IMR-90 (cell line): Measurements from ENCODE around the gene MEGF11. TPM values are rescaled to one million over a fixed set of nuclear protein-coding genes. Genes with fewer than 3 reads are reported as not detected.

Source experiments
- ATAC-seq: fragments of 200-7000 bp; cut with Tn5 transposase; 2 replicates; pipeline ENCODE4 v1.9.1; 2020; ENCODE audit warnings: low read depth, mild to moderate bottlenecking, moderate library complexity
- BruUV-seq: library from RNA; stranded (reverse); fragments of 400-500 nt; replicated peaks from 2 replicates; lab custom pipeline; 2021; lab: Mats Ljungman, UMichigan
- CTCF ChIA-PET: fragments of 300-600 bp; formaldehyde crosslinking; extraction: SDS; loops from one replicate; lab custom pipeline; 2021; ENCODE audit warnings: antibody characterized with exemption; lab: Yijun Ruan, JAX
- POLR2A ChIA-PET: fragments of 300-600 bp; sonication (Branson Sonifier 250); formaldehyde crosslinking; loops from one replicate; lab custom pipeline; 2022; ENCODE audit warnings: antibody characterized with exemption; ENCODE audit not compliant: unreplicated experiment; lab: Charles Lee
- DNase-seq: peaks from one replicate; pipeline ENCODE4 v3.0.0; 2013
- H2AFZ ChIP-seq: replicated peaks from 2 replicates; pipeline ENCODE3; 2013; ENCODE audit warnings: low read length, mild to moderate bottlenecking; ENCODE audit not compliant: poor library complexity
- H2AK5ac ChIP-seq: 2 replicates; pipeline ENCODE4 v1.6.1; 2013; ENCODE audit warnings: low read depth, low read length, inconsistent platforms
- H2AK9ac ChIP-seq: replicated peaks from 2 replicates; pipeline ENCODE3; 2013; ENCODE audit warnings: mild to moderate bottlenecking, low read depth, low read length, moderate library complexity; ENCODE audit not compliant: poor library complexity
- H2BK120ac ChIP-seq: 2 replicates; pipeline ENCODE4 v1.6.1; 2013; ENCODE audit warnings: low read depth, low read length, inconsistent platforms
- H2BK15ac ChIP-seq: 3 replicates; pipeline ENCODE4 v1.6.1; 2013; ENCODE audit warnings: low read depth, low read length, inconsistent platforms
- H2BK20ac ChIP-seq: 2 replicates; pipeline ENCODE4 v1.6.1; 2013; ENCODE audit warnings: low read depth, mild to moderate bottlenecking, inconsistent platforms, low read length, moderate library complexity
- H2BK5ac ChIP-seq: 2 replicates; pipeline ENCODE4 v1.6.1; 2013; ENCODE audit warnings: mild to moderate bottlenecking, low read depth, low read length, inconsistent platforms; ENCODE audit not compliant: poor library complexity, severe bottlenecking
- H3K14ac ChIP-seq: replicated peaks from 2 replicates; pipeline ENCODE4 v1.6.1; 2013; ENCODE audit warnings: low read depth, low read length, inconsistent platforms
- H3K18ac ChIP-seq: 2 replicates; pipeline ENCODE4 v1.6.1; 2013; ENCODE audit warnings: low read depth, low read length, control low read depth
- H3K23ac ChIP-seq: 2 replicates; pipeline ENCODE4 v1.6.1; 2013; ENCODE audit warnings: low read depth, low read length, inconsistent platforms
- H3K27ac ChIP-seq: 2 replicates; pipeline ENCODE4 v1.5.1; 2013; ENCODE audit warnings: mild to moderate bottlenecking, control low read depth, low read length; ENCODE audit not compliant: insufficient read depth
- H3K27me3 ChIP-seq: 2 replicates; pipeline ENCODE4 v1.6.1; 2013; ENCODE audit warnings: low read length; ENCODE audit not compliant: control insufficient read depth, insufficient read depth
- H3K36me3 ChIP-seq: 2 replicates; pipeline ENCODE4 v1.6.1; 2013; ENCODE audit warnings: low read length, mixed read lengths; ENCODE audit not compliant: control insufficient read depth, insufficient read depth
- H3K4ac ChIP-seq: 2 replicates; pipeline ENCODE4 v1.6.1; 2013; ENCODE audit warnings: low read depth, low read length, inconsistent platforms
- H3K4me1 ChIP-seq: 2 replicates; pipeline ENCODE4 v1.6.1; 2013; ENCODE audit warnings: low read length, mixed read lengths; ENCODE audit not compliant: control insufficient read depth, insufficient read depth
- H3K4me2 ChIP-seq: 2 replicates; pipeline ENCODE4 v1.6.1; 2013; ENCODE audit warnings: low read depth, mild to moderate bottlenecking, control low read depth, low read length, moderate library complexity
- H3K4me3 ChIP-seq: 2 replicates; pipeline ENCODE4 v1.5.1; 2013; ENCODE audit warnings: low read depth, mild to moderate bottlenecking, control low read depth, low read length, moderate library complexity; ENCODE audit not compliant: insufficient read depth
- H3K56ac ChIP-seq: 2 replicates; pipeline ENCODE4 v1.6.1; 2013; ENCODE audit warnings: low read length, inconsistent platforms; ENCODE audit not compliant: insufficient read depth; ENCODE audit errors: extremely low read depth
- H3K79me1 ChIP-seq, 2 experiments: 2 replicates each; pipeline ENCODE4 v1.6.1; 2013; ENCODE audit warnings: low read length in 2 of 2, inconsistent platforms in 1 of 2, low read depth in 1 of 2
- H3K9ac ChIP-seq: 2 replicates; pipeline ENCODE4 v1.6.1; 2013; ENCODE audit warnings: low read depth, low read length, control low read depth
- H3K9me1 ChIP-seq: 2 replicates; pipeline ENCODE4 v1.6.1; 2013; ENCODE audit warnings: low read length, inconsistent platforms; ENCODE audit not compliant: insufficient read depth
- H3K9me3 ChIP-seq: 2 replicates; pipeline ENCODE4 v1.6.1; 2013; ENCODE audit warnings: low read length; ENCODE audit not compliant: control insufficient read depth, insufficient read depth
- H4K20me1 ChIP-seq: 2 replicates; pipeline ENCODE4 v1.6.1; 2013; ENCODE audit warnings: low read length, inconsistent platforms; ENCODE audit not compliant: insufficient read depth
- H4K5ac ChIP-seq: 2 replicates; pipeline ENCODE4 v1.6.1; 2013; ENCODE audit warnings: mild to moderate bottlenecking, low read depth, low read length, control low read depth
- H4K8ac ChIP-seq, 2 experiments: 2 replicates each; pipeline ENCODE4 v1.6.1; 2013; ENCODE audit warnings: low read depth in 2 of 2, low read length in 2 of 2, control low read depth in 1 of 2, inconsistent platforms in 1 of 2
- H4K91ac ChIP-seq: 2 replicates; pipeline ENCODE4 v1.6.1; 2013; ENCODE audit warnings: low read depth, low read length, inconsistent platforms; ENCODE audit not compliant: insufficient read depth
- BHLHE40 ChIP-seq: fragments of 150-350 bp; IDR thresholded peaks from 2 replicates; pipeline ENCODE4 v1.6.1; 2016; ENCODE audit warnings: mild to moderate bottlenecking, low read depth, low read length
- CEBPB ChIP-seq: IDR thresholded peaks from 2 replicates; pipeline ENCODE4 v1.6.1; 2012; ENCODE audit warnings: low read depth, low read length, improper control_type of control experiment
- CHD1 ChIP-seq: IDR thresholded peaks from 2 replicates; pipeline ENCODE4 v1.6.1; 2012; ENCODE audit warnings: low read depth, low read length, improper control_type of control experiment
- CTCF ChIP-seq: conservative IDR thresholded peaks from 2 replicates; pipeline ENCODE4 v1.5.1; 2012; ENCODE audit warnings: mild to moderate bottlenecking, low read depth, low read length, improper control_type of control experiment
- ELK1 ChIP-seq: fragments of 150-350 bp; IDR thresholded peaks from 2 replicates; pipeline ENCODE4 v1.6.1; 2016; ENCODE audit warnings: low read depth, mild to moderate bottlenecking, low read length, moderate library complexity, borderline replicate concordance
- FOS ChIP-seq: fragments of 150-350 bp; IDR thresholded peaks from 2 replicates; pipeline ENCODE4 v1.6.1; 2016; ENCODE audit warnings: low read depth, low read length
- MAFK ChIP-seq: IDR thresholded peaks from 2 replicates; pipeline ENCODE4 v1.6.1; 2012; ENCODE audit warnings: low read depth, low read length, improper control_type of control experiment
- MAZ ChIP-seq: IDR thresholded peaks from 2 replicates; pipeline ENCODE4 v1.6.1; 2012; ENCODE audit warnings: low read depth, mild to moderate bottlenecking, low read length, improper control_type of control experiment, moderate library complexity, borderline replicate concordance
- MXI1 ChIP-seq: IDR thresholded peaks from 2 replicates; pipeline ENCODE4 v1.6.1; 2012; ENCODE audit warnings: low read depth, mild to moderate bottlenecking, low read length, moderate library complexity, borderline replicate concordance
- NFE2L2 ChIP-seq: fragments of 150-350 bp; IDR thresholded peaks from 2 replicates; pipeline ENCODE4 v1.6.1; 2016; ENCODE audit warnings: low read depth, mild to moderate bottlenecking, low read length
- POLR2A ChIP-seq: IDR thresholded peaks from 2 replicates; pipeline ENCODE4 v1.6.1; 2012; ENCODE audit warnings: mild to moderate bottlenecking, low read depth, low read length
- RAD21 ChIP-seq: IDR thresholded peaks from 2 replicates; pipeline ENCODE4 v1.6.1; 2012; ENCODE audit warnings: low read length, improper control_type of control experiment
- RCOR1 ChIP-seq: IDR thresholded peaks from 2 replicates; pipeline ENCODE4 v1.6.1; 2012; ENCODE audit warnings: mild to moderate bottlenecking, low read length, improper control_type of control experiment; ENCODE audit not compliant: insufficient replicate concordance
- RFX5 ChIP-seq: IDR thresholded peaks from 2 replicates; pipeline ENCODE4 v1.8.0; 2012; ENCODE audit warnings: low read depth, mild to moderate bottlenecking, low read length, moderate library complexity
- SMC3 ChIP-seq: fragments of 150-350 bp; IDR thresholded peaks from 2 replicates; pipeline ENCODE4 v1.6.1; 2016; ENCODE audit warnings: low read depth, mild to moderate bottlenecking, antibody characterized with exemption, low read length, moderate library complexity
- USF2 ChIP-seq: fragments of 150-350 bp; IDR thresholded peaks from 2 replicates; pipeline ENCODE4 v1.6.1; 2017; ENCODE audit warnings: mild to moderate bottlenecking, antibody characterized with exemption, low read length, low read depth
- WGBS, 2 experiments: methylation state at CpG; one replicate each; pipeline versions ENCODE4 v1.1.5 to v1.1.7; 2013; ENCODE audit warnings: missing lambda C conversion rate in 2 of 2; ENCODE audit not compliant: insufficient read length in 1 of 2; ENCODE audit errors: extremely low coverage in 2 of 2; 5-methylcytosine and 5-hydroxymethylcytosine counted together
- dilution Hi-C: fragments of 300-500 bp; cut with HindIII; formaldehyde crosslinking; loops from one replicate; pipeline ENCODE4 v1.14.3; 2018; ENCODE audit warnings: low sequenced_read_pairs; ENCODE audit not compliant: unreplicated experiment
- in situ Hi-C: fragments of 300-500 bp; cut with MboI; formaldehyde crosslinking; loops from 3 replicates; pipeline ENCODE4 v1.14.3; 2019; ENCODE audit warnings: low sequenced_read_pairs, inconsistent platforms, mixed read lengths
- intact Hi-C: fragments of 100-400 bp; cut with micrococcal nuclease; formaldehyde crosslinking; loops from 2 replicates; pipeline ENCODE4 v1.10.0; 2022
- polyA plus RNA-seq, 3 experiments: library from polyadenylated mRNA; depleted of rRNA; stranded (reverse); fragments of >200 nt; gene quantifications; 2 replicates each; pipeline ENCODE4 v1.2.3, GENCODE V29; 2012; ENCODE audit warnings: low replicate concordance in 1 of 3
- total RNA-seq: library from RNA; depleted of rRNA; stranded (reverse); fragments of >200 nt; gene quantifications from 2 replicates; pipeline ENCODE4 v1.2.3, GENCODE V29; 2012

The MEGF11 gene
- total and polyA plus RNA-seq, 2 of the 4 experiments (the other 2 are of a cell fraction) = not detected

GRCh38 chr15:66046751-66047150, 206.8 kb downstream of the MEGF11 start:
- no TSS peak for BruUV-seq
- Histone ChIP-seq H3K9ac (no peak overlapping the region), H3K79me1 (no peaks in the 10 kb centered on the region), H3K4me2 (no peak overlapping the region), H3K9me3 (no peaks in the 10 kb centered on the region), H3K4me1 (no peaks in the 10 kb centered on the region), H3K27ac (no peak overlapping the region), H2AFZ (no peak overlapping the region), H4K91ac (no peak overlapping the region), H4K20me1 (no peaks in the 10 kb centered on the region), H3K27me3 (peaks cover 36% of the 10 kb centered on the region), H3K36me3 (no peaks in the 10 kb centered on the region), H3K9me1 (no peaks in the 10 kb centered on the region), H2AK9ac (no peak overlapping the region), H2BK15ac (no peak overlapping the region), H2AK5ac (no peak overlapping the region), H3K18ac (no peak overlapping the region), H3K4ac (no peak overlapping the region), H3K14ac (no peak overlapping the region), H2BK120ac (no peak overlapping the region), H3K23ac (no peak overlapping the region), H2BK5ac (no peak overlapping the region), H4K8ac (no peak overlapping the region), H3K4me3 (no peak overlapping the region), H3K56ac (no peak overlapping the region), H2BK20ac (no peak overlapping the region), H4K5ac (no peak overlapping the region)
- no peak for TF ChIP-seq SMC3
- TF ChIP-seq NFE2L2 = no peak
- TF ChIP-seq CEBPB = no peak
- no peak for TF ChIP-seq MAZ
- TF ChIP-seq ELK1 = no peak
- TF ChIP-seq MAFK = no peak
- no peak for TF ChIP-seq CTCF
- no peak for TF ChIP-seq RCOR1
- TF ChIP-seq RFX5 = no peak
- TF ChIP-seq USF2 = no peak
- no peak for TF ChIP-seq BHLHE40
- TF ChIP-seq MXI1 = no peak
- TF ChIP-seq CHD1 = no peak
- TF ChIP-seq FOS = no peak
- TF ChIP-seq RAD21 = no peak
- no peak for TF ChIP-seq POLR2A
- in situ Hi-C loops = no loop called here
- intact Hi-C loops = no loop called here
- dilution Hi-C loops = no loop called here
- ATAC-seq (no peak), DNase-seq (no peak)
- ChIA-PET CTCF (no interaction called here), POLR2A (no interaction called here)
- WGBS, 2 experiments = no CpG with 5 or more reads among the region's 1 CpG
